Gastrocnemius medialis (tissue), 4 donors: Measurements from ENCODE around the gene NDUFS1. TPM values are rescaled to one million over a fixed set of nuclear protein-coding genes. Genes with fewer than 3 reads are reported as not detected.
"Not testable (repeated sequence)": the region's sequence is repeated elsewhere in the genome, so short reads cannot be mapped to it uniquely, and the experiment has no call there.

Experiments used
- ATAC-seq, 2 donors: fragments of 150-250 bp; one replicate each; pipeline ENCODE4 v1.9.1; 2016
- DNase-seq, 2 donors: peaks; one replicate each; pipeline ENCODE4 v3.0.0-alpha.2; 2019
- H3K27ac ChIP-seq, 4 donors: fragments of 200-600 bp; sonication (generic); 1 replicate in 1 of 4; 2 replicates in 3 of 4; pipeline ENCODE4 v1.5.1; 2016 to 2018; ENCODE audit warnings: mild to moderate bottlenecking in 2 of 4, moderate library complexity in 1 of 4
- H3K27me3 ChIP-seq, 3 donors: fragments of 200-600 bp; sonication (generic) in 2 of 3; 1 replicate in 1 of 3; 2 replicates in 2 of 3; pipeline versions ENCODE4 v1.5.1 to v1.6.0; 2016 to 2019; ENCODE audit warnings: mild to moderate bottlenecking in 1 of 3, moderate library complexity in 1 of 3
- H3K36me3 ChIP-seq, 2 donors: fragments of 200-600 bp; sonication (generic) in 1 of 2; one replicate each; pipeline ENCODE4 v1.5.1; 2017 to 2018
- H3K4me1 ChIP-seq, 2 donors: fragments of 200-600 bp; sonication (generic) in 1 of 2; one replicate each; pipeline ENCODE4 v1.5.1; 2016 to 2017; ENCODE audit warnings: mild to moderate bottlenecking in 2 of 2
- H3K4me3 ChIP-seq, 4 donors: fragments of 200-600 bp; sonication (generic) in 3 of 4; 1 replicate in 1 of 4; 2 replicates in 3 of 4; pipeline ENCODE4 v1.5.1; 2016 to 2019; ENCODE audit warnings: mild to moderate bottlenecking in 2 of 4
- H3K9me3 ChIP-seq, 3 donors: fragments of 200-600 bp; sonication (generic) in 2 of 3; 1 replicate in 1 of 3; 2 replicates in 2 of 3; pipeline ENCODE4 v1.5.1; 2016 to 2019
- POLR2A ChIP-seq, 2 donors: fragments of 450-650 bp; IDR thresholded peaks; one replicate each; pipeline ENCODE4 v1.6.1; 2017; ENCODE audit warnings: antibody characterized with exemption in 2 of 2, mild to moderate bottlenecking in 2 of 2, moderate library complexity in 2 of 2
- in situ Hi-C, 4 donors: fragments of 200-750 bp; cut with MboI; loops; one replicate each; pipeline versions ENCODE4 v1.15.0 to v1.8.0; 2017; ENCODE audit warnings: low sequenced_read_pairs in 4 of 4
- intact Hi-C: fragments of 100-400 bp; cut with DNase I; formaldehyde crosslinking; loops from one replicate; pipeline ENCODE4 v1.15.1; 2023; ENCODE audit warnings: low total_unique reads
- total RNA-seq, 4 donors: library from RNA; depleted of rRNA; stranded (reverse); fragments of >200 nt; gene quantifications; one replicate each; pipeline versions ENCODE4 v1.1.0 to v1.2.3, GENCODE V29; 2016
- TF ChIP-seq, protein P1 (sequence below), 5 experiments: fragments of 450-650 bp in 3 of 5; fragments of 200-600 bp in 2 of 5; sonication (generic) in 2 of 5; IDR thresholded peaks in 4 of 5; conservative IDR thresholded peaks in 1 of 5; 1 replicate in 4 of 5; 2 replicates in 1 of 5; pipeline ENCODE4 v1.5.1; 2016 to 2019; ENCODE audit warnings: antibody characterized with exemption in 5 of 5, mild to moderate bottlenecking in 3 of 5, moderate library complexity in 3 of 5

Gene NDUFS1
- total RNA-seq, 4 donors from 2014 or later, result 253 to 385 (median 275) TPM

DNA sequence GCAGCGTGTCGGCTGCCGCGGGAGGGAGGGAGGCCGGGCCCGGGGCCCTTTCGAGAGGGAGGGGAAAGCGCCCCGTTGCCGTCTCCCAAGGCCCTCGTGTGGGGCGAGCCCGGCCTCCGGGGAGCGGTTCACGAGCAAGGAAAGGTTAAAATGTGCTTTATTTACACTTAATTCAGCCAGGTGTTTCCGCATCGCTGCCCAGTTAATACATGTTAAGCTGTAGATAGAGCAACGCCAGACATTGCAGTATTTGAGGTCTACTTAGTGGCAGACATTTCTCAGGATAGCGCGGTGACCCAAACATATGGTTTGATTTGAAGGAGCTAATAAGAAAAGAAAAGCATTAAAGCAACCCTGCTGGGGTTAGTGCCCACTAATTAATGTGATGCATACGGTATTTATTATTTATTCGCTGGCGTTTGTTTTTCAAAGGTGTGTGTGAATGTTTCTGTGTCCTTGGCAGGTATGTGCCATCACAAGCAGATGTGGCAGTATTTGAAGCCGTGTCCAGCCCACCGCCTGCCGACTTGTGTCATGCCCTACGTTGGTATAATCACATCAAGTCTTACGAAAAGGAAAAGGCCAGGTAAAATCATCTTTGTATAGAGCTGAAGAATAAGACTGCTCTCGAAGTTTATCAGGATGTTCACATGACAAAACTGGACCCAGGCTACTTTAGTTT is 1.0 kb upstream of the NDUFS1 start:
- TF ChIP-seq POLR2A (IDR thresholded peaks at IDR 0.05), result no peak
- TF ChIP-seq, protein P1, sequence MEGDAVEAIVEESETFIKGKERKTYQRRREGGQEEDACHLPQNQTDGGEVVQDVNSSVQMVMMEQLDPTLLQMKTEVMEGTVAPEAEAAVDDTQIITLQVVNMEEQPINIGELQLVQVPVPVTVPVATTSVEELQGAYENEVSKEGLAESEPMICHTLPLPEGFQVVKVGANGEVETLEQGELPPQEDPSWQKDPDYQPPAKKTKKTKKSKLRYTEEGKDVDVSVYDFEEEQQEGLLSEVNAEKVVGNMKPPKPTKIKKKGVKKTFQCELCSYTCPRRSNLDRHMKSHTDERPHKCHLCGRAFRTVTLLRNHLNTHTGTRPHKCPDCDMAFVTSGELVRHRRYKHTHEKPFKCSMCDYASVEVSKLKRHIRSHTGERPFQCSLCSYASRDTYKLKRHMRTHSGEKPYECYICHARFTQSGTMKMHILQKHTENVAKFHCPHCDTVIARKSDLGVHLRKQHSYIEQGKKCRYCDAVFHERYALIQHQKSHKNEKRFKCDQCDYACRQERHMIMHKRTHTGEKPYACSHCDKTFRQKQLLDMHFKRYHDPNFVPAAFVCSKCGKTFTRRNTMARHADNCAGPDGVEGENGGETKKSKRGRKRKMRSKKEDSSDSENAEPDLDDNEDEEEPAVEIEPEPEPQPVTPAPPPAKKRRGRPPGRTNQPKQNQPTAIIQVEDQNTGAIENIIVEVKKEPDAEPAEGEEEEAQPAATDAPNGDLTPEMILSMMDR (IDR thresholded peaks at IDR 0.05 in 4 of 5, conservative IDR thresholded peaks at IDR 0.05 in 1 of 5), result no peak
- Histone ChIP-seq H3K4me1 (peaks cover 33 to 50% of the 10 kb centered on the region in 2 donors), H3K27me3 (no peaks in the 10 kb centered on the region), H3K9me3 (no peaks in the 10 kb centered on the region), H3K4me3 (peak overlapping the region; percentile 70 to 95 (median 90)), H3K36me3 (peaks cover 0 to 31% of the 10 kb centered on the region in 2 donors), H3K27ac (peak overlapping the region; percentile 92 to 97 (median 96))
- ATAC-seq (no peak), DNase-seq (no peak)
- intact Hi-C loops, result loop anchor here (5.0 kb wide), 1 partner anchor 282 kb away; the partner anchor contains the start of gene ADAM23
- in situ Hi-C loops, result loop anchor here in 1 of 4 donors (10.0 kb wide), 1 partner anchor 115 kb away; the partner anchor contains the start of gene ZDBF2

- intact Hi-C loops (loop anchor here (2.0 to 5.0 kb wide), 3 partner anchors 72 to 1614 kb away; partner anchors contain the start of genes INO80D and ZDBF2), in situ Hi-C loops (loop anchor here in 1 of 4 donors (10.0 kb wide), 1 partner anchor 74 kb away; the partner anchor contains the start of gene INO80D)
Observed at GRCh38 chr2:206158563-206159345, 490 bp downstream of the NDUFS1 start.

DNA sequence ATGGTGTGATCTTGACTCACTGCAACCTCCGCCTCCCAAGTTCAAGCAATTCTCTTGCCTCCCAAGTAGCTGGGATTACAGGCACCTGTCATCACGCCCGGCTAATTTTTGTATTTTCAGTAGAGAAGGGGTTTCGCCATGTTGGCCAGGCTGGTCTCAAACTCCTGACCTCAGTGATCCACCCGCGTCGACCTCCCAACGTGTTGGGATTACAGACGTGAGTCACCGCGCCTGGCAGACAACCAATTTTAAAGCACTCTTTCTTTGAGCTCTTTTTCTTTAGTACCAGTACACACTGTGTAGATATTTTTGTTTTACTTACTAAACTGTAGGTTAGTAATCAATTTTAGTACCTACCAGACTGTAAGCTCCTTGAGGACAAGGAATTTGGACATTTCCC is 2.2 kb downstream of the NDUFS1 start:
- in situ Hi-C loops (loop anchor here in 1 of 4 donors (10.0 kb wide), 1 partner anchor 72 kb away; the partner anchor contains the start of gene INO80D), intact Hi-C loops (loop anchor here (5.0 kb wide), 1 partner anchor 1615 kb away; no protein-coding TSS in a partner anchor)
- not testable (repeated sequence) for H3K27me3 ChIP-seq, H3K9me3 ChIP-seq, DNase-seq, ATAC-seq
- Histone ChIP-seq H3K4me3 (peak overlapping the region in 2 of 4 donors; percentile 10 to 70), H3K36me3 (peaks cover 0 to 11% of the 10 kb centered on the region in 2 donors), H3K27ac (peak overlapping the region in 3 of 4 donors; percentile 24 to 97 (median 92)), H3K4me1 (peaks cover 43 to 61% of the 10 kb centered on the region in 2 donors)

More at GRCh38 chr2:206158563-206159345, 490 bp downstream of the NDUFS1 start:
- H3K27ac ChIP-seq, result peak overlapping the region; percentile 92 to 97 (median 96)
- H3K36me3 ChIP-seq, result peaks cover 0 to 28% of the 10 kb centered on the region in 2 donors
- H3K4me3 ChIP-seq, result peak overlapping the region; percentile 70 to 95 (median 90)
- H3K4me1 ChIP-seq, result peaks cover 42 to 59% of the 10 kb centered on the region in 2 donors
- H3K9me3 ChIP-seq, result no peaks in the 10 kb centered on the region
- no peak for TF ChIP-seq POLR2A (IDR thresholded peaks at IDR 0.05)
- TF ChIP-seq, protein P1 (IDR thresholded peaks at IDR 0.05 in 4 of 5, conservative IDR thresholded peaks at IDR 0.05 in 1 of 5), result no peak
- ATAC-seq (peak; percentile 16 to 25), DNase-seq (no peak)
- no peaks in the 10 kb centered on the region for H3K27me3 ChIP-seq

GRCh38 chr2:206154197-206154596 is 5.0 kb downstream of the NDUFS1 start:
- peak; percentile 37 to 45 for ATAC-seq
- in situ Hi-C loops (loop anchor here in 1 of 4 donors (10.0 kb wide), 1 partner anchor 69 kb away; the partner anchor contains the start of gene INO80D), intact Hi-C loops (no loop called here)
- no peak for TF ChIP-seq POLR2A (IDR thresholded peaks at IDR 0.05)
- TF ChIP-seq, protein P1 (IDR thresholded peaks at IDR 0.05 in 4 of 5, conservative IDR thresholded peaks at IDR 0.05 in 1 of 5), result no peak
- DNase-seq, result no peak
- no peaks in the 10 kb centered on the region for H3K27me3 ChIP-seq
- H3K9me3 ChIP-seq, result no peaks in the 10 kb centered on the region
- peaks cover 24 to 42% of the 10 kb centered on the region in 2 donors for H3K4me1 ChIP-seq
- no peak overlapping the region for H3K4me3 ChIP-seq
- peak overlapping the region in 2 of 4 donors; percentile 0 to 24 for H3K27ac ChIP-seq
- H3K36me3 ChIP-seq, result peaks cover 0 to 19% of the 10 kb centered on the region in 2 donors
